AG04449 (cell line): ENCODE measurements around the gene RASSF8.
"Not testable (repeated sequence)": the region's sequence is repeated elsewhere in the genome, so short reads cannot be mapped to it uniquely, and the experiment has no call there.

Source experiments
- CTCF ChIA-PET: fragments of 350-600 bp; formaldehyde crosslinking; extraction: SDS; loops from one replicate; lab custom pipeline; 2021; ENCODE audit warnings: antibody characterized with exemption; lab: Yijun Ruan, JAX
- POLR2A ChIA-PET: fragments of 400-600, 350-600 bp; formaldehyde crosslinking; extraction: SDS; loops from one replicate; lab custom pipeline; 2020; ENCODE audit warnings: antibody characterized with exemption, inconsistent platforms; lab: Yijun Ruan, JAX
- DNase-seq: peaks from one replicate; pipeline ENCODE4 v3.0.0-alpha.2; 2010; ENCODE audit warnings: low read depth, low spot score
- H3K4me3 ChIP-seq: 2 replicates; pipeline ENCODE4 v1.5.1; 2011; ENCODE audit warnings: low read depth, mild to moderate bottlenecking, control low read depth, low read length
- CTCF ChIP-seq: IDR thresholded peaks from one replicate; pipeline ENCODE4 v1.5.1; 2011; ENCODE audit warnings: mild to moderate bottlenecking, moderate library complexity, low read length, control low read depth, inconsistent platforms; ENCODE audit not compliant: insufficient read depth; ENCODE audit errors: missing control alignments

RASSF8 gene

GRCh38 chr12:26054383-26054782, 95.9 kb downstream of the RASSF8 start:
- TF ChIP-seq CTCF: no peak
- ChIA-PET CTCF (interaction anchor here (1.7 kb wide), 1 partner anchor 598 kb away, joined by 3 read pairs; no protein-coding TSS in a partner anchor), POLR2A (no interaction called here)
- no peak overlapping the region for H3K4me3 ChIP-seq
- DNase-seq: no peak

GRCh38 chr12:26055087-26055486, 96.6 kb downstream of the RASSF8 start:
- no peak for TF ChIP-seq CTCF
- no peak overlapping the region for H3K4me3 ChIP-seq
- ChIA-PET CTCF (no interaction called here), POLR2A (no interaction called here)
- DNase-seq: no peak

- no peak overlapping the region for H3K4me3 ChIP-seq
- CTCF ChIA-PET: interaction anchor here (0.9 to 1.3 kb wide), 4 partner anchors 13 to 623 kb away, joined by 3 read pairs; no protein-coding TSS in a partner anchor
- DNase-seq: no peak
- no peak for TF ChIP-seq CTCF
- POLR2A ChIA-PET: interaction anchor here (1.0 kb wide), 1 partner anchor 12 kb away, joined by 3 read pairs; no protein-coding TSS in a partner anchor
Observed at GRCh38 chr12:26056335-26056734, 97.9 kb downstream of the RASSF8 start.

GRCh38 chr12:26057271-26057670, 98.8 kb downstream of the RASSF8 start:
- POLR2A ChIA-PET: not testable (repeated sequence)
- CTCF ChIA-PET: interaction anchor here (1.3 kb wide), 2 partner anchors 12 to 620 kb away, joined by 3 read pairs; no protein-coding TSS in a partner anchor

GRCh38 chr12:26058308-26058707, 99.8 kb downstream of the RASSF8 start:
- CTCF ChIA-PET: interaction anchor here (0.7 to 1.6 kb wide), 4 partner anchors 9 to 105 kb away, joined by 3 to 5 read pairs (median 4); no protein-coding TSS in a partner anchor
- TF ChIP-seq CTCF: no peak
- DNase-seq: no peak
- H3K4me3 ChIP-seq: no peak overlapping the region
- POLR2A ChIA-PET: no interaction called here

More at GRCh38 chr12:26057271-26057670, 98.8 kb downstream of the RASSF8 start:
- not testable (repeated sequence) for DNase-seq, H3K4me3 ChIP-seq

GRCh38 chr12:26058818-26059217, 100.3 kb downstream of the RASSF8 start:
- ChIA-PET CTCF (interaction anchor here (1.2 to 1.6 kb wide), 4 partner anchors 10 to 38 kb away, joined by 3 to 5 read pairs (median 4); no protein-coding TSS in a partner anchor), POLR2A (no interaction called here)
- TF ChIP-seq CTCF: no peak
- H3K4me3 ChIP-seq: no peak overlapping the region
- no peak for DNase-seq

- DNase-seq: no peak
- POLR2A ChIA-PET: no interaction called here
- no peak overlapping the region for H3K4me3 ChIP-seq
- TF ChIP-seq CTCF: no peak
- CTCF ChIA-PET: interaction anchor here (1.1 to 1.3 kb wide), 2 partner anchors 625 kb away, joined by 3 read pairs; no protein-coding TSS in a partner anchor
Observed at GRCh38 chr12:26062006-26062405, 103.5 kb downstream of the RASSF8 start.
